ENCODE measurements around the gene ZDHHC11B. TPM values are rescaled to one million over a fixed set of nuclear protein-coding genes. Genes with fewer than 3 reads are reported as not detected.
"Not testable (repeated sequence)": the region's sequence is repeated elsewhere in the genome, so short reads cannot be mapped to it uniquely, and the experiment has no call there.

ZDHHC11B gene
- total RNA-seq, 1 experiment from 2014 or later = 1.4 TPM

GRCh38 chr5:680836-681235 lies 103.7 kb downstream of the ZDHHC11B start:
- H3K9me3 ChIP-seq (ENCODE audit: control insufficient read depth, low read depth, low read length); H3K9me3 Mint-ChIP-seq; H2BK120ac ChIP-seq (ENCODE audit: low read depth, low read length, poor library complexity, severe bottlenecking); H3K23me2 ChIP-seq (ENCODE audit: insufficient read length, low read depth, low read length, poor library complexity, severe bottlenecking); H3K14ac ChIP-seq (ENCODE audit: insufficient read depth, low read length); DNase-seq; H4K91ac ChIP-seq (ENCODE audit: insufficient read length, low read depth, low read length); H3K23ac ChIP-seq (ENCODE audit: insufficient read length, low read depth, low read length); H3K18ac ChIP-seq (ENCODE audit: insufficient read length, low read depth, low read length); H2BK5ac ChIP-seq (ENCODE audit: insufficient read length, low read length); H3K36me3 Mint-ChIP-seq (ENCODE audit: insufficient read depth in 1 of 3, low read depth in 3 of 3); H3K27ac ChIP-seq (ENCODE audit: insufficient read length, low read depth, low read length); H3K4ac ChIP-seq (ENCODE audit: low read depth, low read length); H3K27me3 ChIP-seq (ENCODE audit: insufficient read depth, low read length); H3K56ac ChIP-seq (ENCODE audit: insufficient read length, low read depth, low read length); H2AFZ ChIP-seq (ENCODE audit: low read length); H3T11ph ChIP-seq (ENCODE audit: low read length); H3K4me2 ChIP-seq (ENCODE audit: insufficient read depth, insufficient read length, low read length); H3K4me1 Mint-ChIP-seq; H3K79me2 ChIP-seq (ENCODE audit: insufficient read depth, low read length); H4K8ac ChIP-seq (replicated peaks; ENCODE audit: insufficient read length, low read depth, low read length); H3K4me1 ChIP-seq (ENCODE audit: insufficient read depth, low read length); H3K27ac Mint-ChIP-seq; H4K20me1 ChIP-seq (ENCODE audit: control insufficient read depth, insufficient read depth, insufficient read length); H4K5ac ChIP-seq (ENCODE audit: insufficient read length, low read depth, low read length); H2BK15ac ChIP-seq (ENCODE audit: low read depth, low read length); H3K4me3 Mint-ChIP-seq; H3K9ac ChIP-seq (ENCODE audit: extremely low read depth, insufficient read length, low read length); H3K79me1 ChIP-seq (ENCODE audit: insufficient read depth, low read depth, low read length, poor library complexity, severe bottlenecking); H2AK5ac ChIP-seq (ENCODE audit: insufficient read length, low read length); H2BK20ac ChIP-seq (ENCODE audit: low read depth, low read length, poor library complexity, severe bottlenecking); H2BK12ac ChIP-seq (ENCODE audit: insufficient read length, low read depth, low read length): not testable (repeated sequence)
- H3K27me3 Mint-ChIP-seq (ENCODE audit: low read depth) = peaks cover 55% of the 10 kb centered on the region
- no CpG with 5 or more reads among the region's 13 CpGs for WGBS (ENCODE audit: extremely low coverage, insufficient read length, low lambda C conversion rate)

GRCh38 chr5:680118-680795 lies 104.3 kb downstream of the ZDHHC11B start:
- H3K18ac ChIP-seq (ENCODE audit: insufficient read length, low read depth, low read length); H3T11ph ChIP-seq (ENCODE audit: low read length); H3K36me3 Mint-ChIP-seq (ENCODE audit: insufficient read depth in 1 of 3, low read depth in 3 of 3); H3K4me2 ChIP-seq (ENCODE audit: insufficient read depth, insufficient read length, low read length); H4K8ac ChIP-seq (replicated peaks; ENCODE audit: insufficient read length, low read depth, low read length); H2BK5ac ChIP-seq (ENCODE audit: insufficient read length, low read length); H3K4ac ChIP-seq (ENCODE audit: low read depth, low read length); H3K14ac ChIP-seq (ENCODE audit: insufficient read depth, low read length); H3K79me2 ChIP-seq (ENCODE audit: insufficient read depth, low read length); H3K23me2 ChIP-seq (ENCODE audit: insufficient read length, low read depth, low read length, poor library complexity, severe bottlenecking); H2BK12ac ChIP-seq (ENCODE audit: insufficient read length, low read depth, low read length); H3K79me1 ChIP-seq (ENCODE audit: insufficient read depth, low read depth, low read length, poor library complexity, severe bottlenecking); H3K27ac ChIP-seq (ENCODE audit: insufficient read length, low read depth, low read length); H2BK120ac ChIP-seq (ENCODE audit: low read depth, low read length, poor library complexity, severe bottlenecking); H2BK15ac ChIP-seq (ENCODE audit: low read depth, low read length); H2BK20ac ChIP-seq (ENCODE audit: low read depth, low read length, poor library complexity, severe bottlenecking); H3K9me3 Mint-ChIP-seq; H2AK5ac ChIP-seq (ENCODE audit: insufficient read length, low read length); H3K4me1 ChIP-seq (ENCODE audit: insufficient read depth, low read length); H3K4me3 Mint-ChIP-seq; H3K4me1 Mint-ChIP-seq; H3K23ac ChIP-seq (ENCODE audit: insufficient read length, low read depth, low read length); H4K20me1 ChIP-seq (ENCODE audit: control insufficient read depth, insufficient read depth, insufficient read length); H3K27ac Mint-ChIP-seq; H3K27me3 ChIP-seq (ENCODE audit: insufficient read depth, low read length); H4K5ac ChIP-seq (ENCODE audit: insufficient read length, low read depth, low read length); H4K91ac ChIP-seq (ENCODE audit: insufficient read length, low read depth, low read length); H2AFZ ChIP-seq (ENCODE audit: low read length); H3K9me3 ChIP-seq (ENCODE audit: control insufficient read depth, low read depth, low read length); H3K56ac ChIP-seq (ENCODE audit: insufficient read length, low read depth, low read length); H3K9ac ChIP-seq (ENCODE audit: extremely low read depth, insufficient read length, low read length); DNase-seq: not testable (repeated sequence)
- no CpG with 5 or more reads among the region's 32 CpGs for WGBS (ENCODE audit: extremely low coverage, insufficient read length, low lambda C conversion rate)
- H3K27me3 Mint-ChIP-seq (ENCODE audit: low read depth) = peaks cover 55% of the 10 kb centered on the region
